Esophagus squamous epithelium (tissue), 4 donors: ENCODE measurements around the gene ARTN.

Experiments used
- CTCF ChIP-seq, 6 experiments: fragments of 450-650 bp in 4 of 6; fragments of 200-600 bp in 2 of 6; sonication (generic) in 2 of 6; IDR thresholded peaks; one replicate each; pipeline ENCODE4 v1.5.1; 2016 to 2019; ENCODE audit warnings: antibody characterized with exemption in 6 of 6, mild to moderate bottlenecking in 4 of 6, moderate library complexity in 4 of 6
- POLR2A ChIP-seq, 4 donors: fragments of 450-650 bp; IDR thresholded peaks; one replicate each; pipeline ENCODE4 v1.6.1; 2017; ENCODE audit warnings: antibody characterized with exemption in 4 of 4, mild to moderate bottlenecking in 4 of 4, moderate library complexity in 3 of 4

- no peak for TF ChIP-seq CTCF (IDR thresholded peaks at IDR 0.05)
- no peak for TF ChIP-seq POLR2A (IDR thresholded peaks at IDR 0.05)
Measured at GRCh38 chr1:43890815-43891214, 42.8 kb upstream of the ARTN start.
